Inferior parietal cortex (tissue), 1 donor: ENCODE data around the gene AEBP2.
"Not testable (repeated sequence)": the region's sequence is repeated elsewhere in the genome, so short reads cannot be mapped to it uniquely, and the experiment has no call there.

ENCODE experiments used
- DNase-seq: peaks from one replicate; pipeline ENCODE4 v3.0.0-alpha.2; 2016; ENCODE audit errors: extremely low spot score

Gene AEBP2

GRCh38 chr12:19439059-19440018 lies at the start of gene AEBP2:
AEBP2 (plus strand) TSS chr12:19439492; CDS start chr12:19439700, 208 bp downstream.
- DNase-seq = peak; percentile 92

GRCh38 chr12:19390051-19390598 lies 49.2 kb upstream of the AEBP2 start:
- DNase-seq = no peak

GRCh38 chr12:19392644-19393043 lies 46.6 kb upstream of the AEBP2 start:
- DNase-seq = not testable (repeated sequence)

- DNase-seq = no peak
Observed at GRCh38 chr12:19394385-19394784, 44.9 kb upstream of the AEBP2 start.

GRCh38 chr12:19397534-19397933 lies 41.8 kb upstream of the AEBP2 start:
- no peak for DNase-seq

- DNase-seq = no peak
Observed at GRCh38 chr12:19398376-19399363, 40.6 kb upstream of the AEBP2 start.

GRCh38 chr12:19400649-19401285 lies 38.5 kb upstream of the AEBP2 start:
- DNase-seq = not testable (repeated sequence)

GRCh38 chr12:19402211-19402610 lies 37.1 kb upstream of the AEBP2 start:
- no peak for DNase-seq

GRCh38 chr12:19402743-19403431 lies 36.4 kb upstream of the AEBP2 start:
- DNase-seq = no peak

- no peak for DNase-seq
Observed at GRCh38 chr12:19404242-19404880, 34.9 kb upstream of the AEBP2 start.

- no peak for DNase-seq
Observed at GRCh38 chr12:19409376-19409775, 29.9 kb upstream of the AEBP2 start.

- DNase-seq = no peak
Observed at GRCh38 chr12:19410211-19410610, 29.1 kb upstream of the AEBP2 start.

- no peak for DNase-seq
Observed at GRCh38 chr12:19410629-19411185, 28.6 kb upstream of the AEBP2 start.

- DNase-seq = no peak
Observed at GRCh38 chr12:19411234-19412204, 27.8 kb upstream of the AEBP2 start.

GRCh38 chr12:19412844-19413243 lies 26.4 kb upstream of the AEBP2 start:
- no peak for DNase-seq

- DNase-seq = not testable (repeated sequence)
Observed at GRCh38 chr12:19413582-19413981, 25.7 kb upstream of the AEBP2 start.

- no peak for DNase-seq
Observed at GRCh38 chr12:19415563-19415962, 23.7 kb upstream of the AEBP2 start.

- DNase-seq = no peak
Observed at GRCh38 chr12:19419086-19419485, 20.2 kb upstream of the AEBP2 start.
